ENCODE results near the gene DYNLRB2. TPM values are rescaled to one million over a fixed set of nuclear protein-coding genes. Genes with fewer than 3 reads are reported as not detected.

DYNLRB2 gene
- total and polyA plus RNA-seq, 2 donors from 2014 or later = 2.7 to 22.1 TPM

- no peak for FAIRE-seq
Measured at GRCh38 chr16:80580109-80580832, 39.5 kb downstream of the DYNLRB2 start.

GRCh38 chr16:80583466-80583865 lies 42.7 kb downstream of the DYNLRB2 start:
- no peak overlapping the region for H3K9ac ChIP-seq (ENCODE audit: low read length in 3 of 3)
- peaks cover 0 to 5% (median 0%) of the 10 kb centered on the region in 3 donors for H3K9me3 ChIP-seq (ENCODE audit: control insufficient read depth in 2 of 3, insufficient read depth in 1 of 3, low read length in 3 of 3)
- intact Hi-C loops (cut with DNase I) = no loop called here
- FAIRE-seq (no peak), DNase-seq (no peak)
- H3K36me3 ChIP-seq (ENCODE audit: control insufficient read depth in 2 of 3, insufficient read depth in 3 of 3, low read length in 3 of 3) = no peaks in the 10 kb centered on the region
- no peak for TF ChIP-seq CTCF (IDR thresholded peaks at IDR 0.05; ENCODE audit: borderline replicate concordance, extremely low read depth, insufficient read depth)
- H3K27me3 ChIP-seq (ENCODE audit: control insufficient read depth, insufficient read depth, low read length) = no peaks in the 10 kb centered on the region
- no peak overlapping the region for H3K27ac ChIP-seq (ENCODE audit: low read depth in 2 of 2, low read length in 2 of 2)
- H3K4me1 ChIP-seq (ENCODE audit: control insufficient read depth in 2 of 3, insufficient read depth in 2 of 3, low read depth in 1 of 3, low read length in 3 of 3) = no peaks in the 10 kb centered on the region
- no peak overlapping the region for H3K4me3 ChIP-seq (ENCODE audit: low read length in 3 of 3)

More at GRCh38 chr16:80580109-80580832, 39.5 kb downstream of the DYNLRB2 start:
- H3K27me3 ChIP-seq (ENCODE audit: control insufficient read depth, insufficient read depth, low read length) = no peaks in the 10 kb centered on the region
- intact Hi-C loops (cut with DNase I) = no loop called here
- no peaks in the 10 kb centered on the region for H3K4me1 ChIP-seq (ENCODE audit: control insufficient read depth in 2 of 3, insufficient read depth in 2 of 3, low read depth in 1 of 3, low read length in 3 of 3)
- H3K27ac ChIP-seq (ENCODE audit: low read depth in 2 of 2, low read length in 2 of 2) = no peak overlapping the region
- no peak overlapping the region for H3K4me3 ChIP-seq (ENCODE audit: low read length in 3 of 3)
- H3K9ac ChIP-seq (ENCODE audit: low read length in 3 of 3) = no peak overlapping the region
- no peaks in the 10 kb centered on the region for H3K36me3 ChIP-seq (ENCODE audit: control insufficient read depth in 2 of 3, insufficient read depth in 3 of 3, low read length in 3 of 3)
- no peak for TF ChIP-seq CTCF (IDR thresholded peaks at IDR 0.05; ENCODE audit: borderline replicate concordance, extremely low read depth, insufficient read depth)
- DNase-seq = no peak
- peaks cover 0 to 3% (median 0%) of the 10 kb centered on the region in 3 donors for H3K9me3 ChIP-seq (ENCODE audit: control insufficient read depth in 2 of 3, insufficient read depth in 1 of 3, low read length in 3 of 3)

GRCh38 chr16:80585764-80586163 lies 45.0 kb downstream of the DYNLRB2 start:
- intact Hi-C loops (cut with DNase I) = no loop called here
- FAIRE-seq (no peak), DNase-seq (peak in 1 of 5 donors; percentile 8)
- peaks cover 0 to 5% (median 0%) of the 10 kb centered on the region in 3 donors for H3K9me3 ChIP-seq (ENCODE audit: control insufficient read depth in 2 of 3, insufficient read depth in 1 of 3, low read length in 3 of 3)
- H3K36me3 ChIP-seq (ENCODE audit: control insufficient read depth in 2 of 3, insufficient read depth in 3 of 3, low read length in 3 of 3) = no peaks in the 10 kb centered on the region
- no peak overlapping the region for H3K4me3 ChIP-seq (ENCODE audit: low read length in 3 of 3)
- no peaks in the 10 kb centered on the region for H3K4me1 ChIP-seq (ENCODE audit: control insufficient read depth in 2 of 3, insufficient read depth in 2 of 3, low read depth in 1 of 3, low read length in 3 of 3)
- no peak overlapping the region for H3K9ac ChIP-seq (ENCODE audit: low read length in 3 of 3)
- TF ChIP-seq CTCF (IDR thresholded peaks at IDR 0.05; ENCODE audit: borderline replicate concordance, extremely low read depth, insufficient read depth) = no peak
- no peaks in the 10 kb centered on the region for H3K27me3 ChIP-seq (ENCODE audit: control insufficient read depth, insufficient read depth, low read length)
- H3K27ac ChIP-seq (ENCODE audit: low read depth in 2 of 2, low read length in 2 of 2) = no peak overlapping the region
